Urinary bladder (tissue), 4 donors: ENCODE results near the gene FNDC3B. TPM values are rescaled to one million over a fixed set of nuclear protein-coding genes. Genes with fewer than 3 reads are reported as not detected.

Experiments used
- DNase-seq: peaks from one replicate; pipeline ENCODE4 v3.0.0-alpha.2; 2015; ENCODE audit errors: extremely low spot score
- H3K27ac ChIP-seq: one replicate; pipeline ENCODE4 v1.5.1; 2013; ENCODE audit warnings: low read depth, mild to moderate bottlenecking, moderate library complexity
- H3K36me3 ChIP-seq: one replicate; pipeline ENCODE4 v1.6.1; 2013; ENCODE audit warnings: mild to moderate bottlenecking, moderate library complexity; ENCODE audit not compliant: insufficient read depth
- H3K4me1 ChIP-seq: one replicate; pipeline ENCODE4 v1.6.1; 2013; ENCODE audit warnings: mild to moderate bottlenecking, moderate library complexity; ENCODE audit not compliant: insufficient read depth
- H3K4me3 ChIP-seq: one replicate; pipeline ENCODE4 v1.5.1; 2013; ENCODE audit warnings: low read depth, low read length
- WGBS: extraction: QIAGEN DNeasy Blood & Tissue Kit; methylation state at CpG from one replicate; pipeline ENCODE4 v1.1.7; 2013; 5-methylcytosine and 5-hydroxymethylcytosine counted together
- polyA plus RNA-seq: library from polyadenylated mRNA; stranded (reverse); fragments of 200-250 nt; gene quantifications from one replicate; pipeline ENCODE4 v1.2.3, GENCODE V29; 2013
- total RNA-seq: library from RNA; depleted of rRNA; stranded (reverse); fragments of >200 nt; gene quantifications from one replicate; pipeline ENCODE4 v1.2.3, GENCODE V29; 2014
- donor health status: healthy with polysubstance abuse.
- donor health status: healthy.

The FNDC3B gene
- total and polyA plus RNA-seq, 2 donors: 22.0 to 228 TPM

- Histone ChIP-seq H3K36me3 (no peaks in the 10 kb centered on the region), H3K4me3 (no peak overlapping the region), H3K27ac (no peak overlapping the region), H3K4me1 (no peaks in the 10 kb centered on the region)
- no peak for DNase-seq
Measured at GRCh38 chr3:172018364-172018763, 21.0 kb upstream of the FNDC3B start.

GRCh38 chr3:172020763-172021162, 18.6 kb upstream of the FNDC3B start:
- DNase-seq: no peak
- 92% methylated on average over 2 of the region's 2 CpGs for WGBS
- Histone ChIP-seq H3K4me3 (no peak overlapping the region), H3K36me3 (no peaks in the 10 kb centered on the region), H3K4me1 (no peaks in the 10 kb centered on the region), H3K27ac (no peak overlapping the region)

- WGBS: 74% methylated on average over 1 of the region's 1 CpG
- H3K4me3 ChIP-seq: no peak overlapping the region
- H3K27ac ChIP-seq: no peak overlapping the region
- no peaks in the 10 kb centered on the region for H3K4me1 ChIP-seq
- DNase-seq: no peak
- H3K36me3 ChIP-seq: no peaks in the 10 kb centered on the region
Measured at GRCh38 chr3:172021164-172021563, 18.2 kb upstream of the FNDC3B start.

- Histone ChIP-seq H3K36me3 (no peaks in the 10 kb centered on the region), H3K27ac (no peak overlapping the region), H3K4me1 (no peaks in the 10 kb centered on the region), H3K4me3 (no peak overlapping the region)
- 94% methylated on average over 4 of the region's 4 CpGs for WGBS
- no peak for DNase-seq
Measured at GRCh38 chr3:172021859-172022258, 17.5 kb upstream of the FNDC3B start.

GRCh38 chr3:172023915-172024314, 15.5 kb upstream of the FNDC3B start:
- Histone ChIP-seq H3K27ac (no peak overlapping the region), H3K36me3 (no peaks in the 10 kb centered on the region), H3K4me3 (no peak overlapping the region), H3K4me1 (no peaks in the 10 kb centered on the region)
- no peak for DNase-seq
- WGBS: 89% methylated on average over 2 of the region's 2 CpGs

- no peaks in the 10 kb centered on the region for H3K36me3 ChIP-seq
- no peak overlapping the region for H3K4me3 ChIP-seq
- no peak overlapping the region for H3K27ac ChIP-seq
- DNase-seq: no peak
- 90% methylated on average over 3 of the region's 3 CpGs for WGBS
- H3K4me1 ChIP-seq: no peaks in the 10 kb centered on the region
Measured at GRCh38 chr3:172024679-172025078, 14.7 kb upstream of the FNDC3B start.

- 92% methylated on average over 3 of the region's 3 CpGs for WGBS
- no peak for DNase-seq
- Histone ChIP-seq H3K4me1 (no peaks in the 10 kb centered on the region), H3K36me3 (no peaks in the 10 kb centered on the region), H3K27ac (no peak overlapping the region), H3K4me3 (no peak overlapping the region)
Measured at GRCh38 chr3:172029425-172030098, 9.8 kb upstream of the FNDC3B start.

- 95% methylated on average over 2 of the region's 2 CpGs for WGBS
- no peak for DNase-seq
- no peaks in the 10 kb centered on the region for H3K4me1 ChIP-seq
- no peaks in the 10 kb centered on the region for H3K36me3 ChIP-seq
- no peak overlapping the region for H3K4me3 ChIP-seq
- H3K27ac ChIP-seq: no peak overlapping the region
Measured at GRCh38 chr3:172030181-172030580, 9.2 kb upstream of the FNDC3B start.

- 72% methylated on average over 3 of the region's 3 CpGs for WGBS
- no peak overlapping the region for H3K27ac ChIP-seq
Measured at GRCh38 chr3:172031996-172032395, 7.4 kb upstream of the FNDC3B start.

GRCh38 chr3:172033396-172033795, 6.0 kb upstream of the FNDC3B start:
- no peak overlapping the region for H3K27ac ChIP-seq
- H3K4me1 ChIP-seq: no peaks in the 10 kb centered on the region
- H3K36me3 ChIP-seq: no peaks in the 10 kb centered on the region
- 92% methylated on average over 2 of the region's 2 CpGs for WGBS
- no peak overlapping the region for H3K4me3 ChIP-seq
- DNase-seq: no peak

More at GRCh38 chr3:172031996-172032395, 7.4 kb upstream of the FNDC3B start:
- Histone ChIP-seq H3K36me3 (no peaks in the 10 kb centered on the region), H3K4me1 (no peaks in the 10 kb centered on the region), H3K4me3 (no peak overlapping the region)
- no peak for DNase-seq

GRCh38 chr3:172034786-172035685, 4.3 kb upstream of the FNDC3B start:
- Histone ChIP-seq H3K4me3 (no peak overlapping the region), H3K36me3 (no peaks in the 10 kb centered on the region), H3K4me1 (no peaks in the 10 kb centered on the region), H3K27ac (no peak overlapping the region)
- no peak for DNase-seq
- 89% methylated on average over 9 of the region's 9 CpGs for WGBS

GRCh38 chr3:172036541-172037215, 2.7 kb upstream of the FNDC3B start:
- DNase-seq: no peak
- Histone ChIP-seq H3K4me1 (no peaks in the 10 kb centered on the region), H3K4me3 (no peak overlapping the region), H3K36me3 (no peaks in the 10 kb centered on the region), H3K27ac (no peak overlapping the region)

- no peaks in the 10 kb centered on the region for H3K4me1 ChIP-seq
- no peak overlapping the region for H3K27ac ChIP-seq
- H3K4me3 ChIP-seq: no peak overlapping the region
- H3K36me3 ChIP-seq: no peaks in the 10 kb centered on the region
- DNase-seq: no peak
- WGBS: 26% methylated on average over 12 of the region's 12 CpGs
Measured at GRCh38 chr3:172038798-172039435, 461 bp upstream of the FNDC3B start.
